SH-SY5Y (cell line): ENCODE results near the gene IL23R.

ENCODE experiments used
- GATA2 ChIP-seq: IDR thresholded peaks from 2 replicates; pipeline ENCODE4 v1.6.1; 2011; ENCODE audit warnings: mild to moderate bottlenecking, low read depth, low read length
- GATA3 ChIP-seq: IDR thresholded peaks from 2 replicates; pipeline ENCODE4 v1.6.1; 2011; ENCODE audit warnings: low read depth, mild to moderate bottlenecking, low read length, moderate library complexity

- TF ChIP-seq GATA3: no peak
- no peak for TF ChIP-seq GATA2
These were observed 47.7 kb downstream of the IL23R start for GRCh38 chr1:67213948-67214347.
